Parathyroid adenoma (tissue), 2 donors: ENCODE results near the gene NEDD4.

Experiments used
- H2AFZ ChIP-seq: fragments of 300-600 bp; sonication (generic); one replicate; pipeline ENCODE4 v1.7.0; 2017; ENCODE audit warnings: antibody characterized with exemption, mild to moderate bottlenecking
- H3K27ac ChIP-seq: fragments of 300-600 bp; sonication (generic); one replicate; pipeline ENCODE4 v1.7.0; 2017
- H3K27me3 ChIP-seq: fragments of 300-600 bp; sonication (generic); one replicate; pipeline ENCODE4 v1.7.0; 2017; ENCODE audit warnings: low read length; ENCODE audit not compliant: control insufficient read depth, insufficient read depth
- H3K36me3 ChIP-seq: fragments of 300-600 bp; sonication (generic); one replicate; pipeline ENCODE4 v1.7.0; 2017; ENCODE audit warnings: low read length; ENCODE audit not compliant: control insufficient read depth, insufficient read depth
- H3K4me1 ChIP-seq: fragments of 300-600 bp; sonication (generic); one replicate; pipeline ENCODE4 v1.7.0; 2017; ENCODE audit warnings: control low read depth
- H3K4me2 ChIP-seq: fragments of 300-600 bp; sonication (generic); one replicate; pipeline ENCODE4 v1.7.0; 2017; ENCODE audit warnings: low read length
- H3K4me3 ChIP-seq: fragments of 300-600 bp; sonication (generic); one replicate; pipeline ENCODE4 v1.7.0; 2017; ENCODE audit warnings: low read depth, low read length
- H3K79me2 ChIP-seq: fragments of 300-600 bp; sonication (generic); one replicate; pipeline ENCODE4 v1.7.0; 2017; ENCODE audit warnings: control low read depth
- H3K9ac ChIP-seq: fragments of 300-600 bp; sonication (generic); one replicate; pipeline ENCODE4 v1.7.0; 2017; ENCODE audit warnings: mild to moderate bottlenecking
- H3K9me3 ChIP-seq: fragments of 300-600 bp; sonication (generic); one replicate; pipeline ENCODE4 v1.7.0; 2017; ENCODE audit warnings: low read length; ENCODE audit not compliant: control insufficient read depth
- CTCF ChIP-seq: fragments of 300-600 bp; sonication (generic); IDR thresholded peaks from one replicate; pipeline ENCODE4 v1.7.0; 2017; ENCODE audit warnings: antibody characterized with exemption, mild to moderate bottlenecking
- donor health status: primary hyperparathyroidism.

Gene NEDD4

GRCh38 chr15:55799291-55800212 is 193.9 kb downstream of the NEDD4 start:
- Histone ChIP-seq H3K4me2 (no peak overlapping the region), H3K36me3 (no peaks in the 10 kb centered on the region), H3K27ac (peak overlapping the region; percentile 42), H3K9me3 (no peaks in the 10 kb centered on the region), H2AFZ (peak overlapping the region; percentile 90), H3K27me3 (no peaks in the 10 kb centered on the region), H3K79me2 (no peaks in the 10 kb centered on the region), H3K9ac (no peak overlapping the region), H3K4me3 (no peak overlapping the region), H3K4me1 (peaks cover 7% of the 10 kb centered on the region)
- peak; percentile 69 for TF ChIP-seq CTCF

- Histone ChIP-seq H3K4me1 (peaks cover 10% of the 10 kb centered on the region), H3K79me2 (no peaks in the 10 kb centered on the region)
- no peak for TF ChIP-seq CTCF
Observed at GRCh38 chr15:55796321-55796965, 197.0 kb downstream of the NEDD4 start.

GRCh38 chr15:55795031-55795430 is 198.4 kb downstream of the NEDD4 start:
- TF ChIP-seq CTCF = no peak
- no peak overlapping the region for H3K4me3 ChIP-seq
- no peak overlapping the region for H3K9ac ChIP-seq
- H3K4me1 ChIP-seq = peaks cover 8% of the 10 kb centered on the region
- H3K9me3 ChIP-seq = no peaks in the 10 kb centered on the region
- no peaks in the 10 kb centered on the region for H3K36me3 ChIP-seq
- H3K27me3 ChIP-seq = no peaks in the 10 kb centered on the region
- H3K27ac ChIP-seq = no peak overlapping the region
- H3K79me2 ChIP-seq = no peaks in the 10 kb centered on the region
- no peak overlapping the region for H2AFZ ChIP-seq
- H3K4me2 ChIP-seq = no peak overlapping the region

More at GRCh38 chr15:55796321-55796965, 197.0 kb downstream of the NEDD4 start:
- no peak overlapping the region for H3K4me3 ChIP-seq
- no peak overlapping the region for H3K27ac ChIP-seq
- no peak overlapping the region for H3K9ac ChIP-seq
- no peak overlapping the region for H3K4me2 ChIP-seq
- no peaks in the 10 kb centered on the region for H3K27me3 ChIP-seq
- no peak overlapping the region for H2AFZ ChIP-seq
- no peaks in the 10 kb centered on the region for H3K9me3 ChIP-seq
- no peaks in the 10 kb centered on the region for H3K36me3 ChIP-seq

- Histone ChIP-seq H3K4me1 (peaks cover 3% of the 10 kb centered on the region), H3K9me3 (no peaks in the 10 kb centered on the region), H3K4me2 (no peak overlapping the region), H3K79me2 (no peaks in the 10 kb centered on the region), H3K36me3 (no peaks in the 10 kb centered on the region), H3K27me3 (no peaks in the 10 kb centered on the region), H3K9ac (no peak overlapping the region), H3K27ac (no peak overlapping the region), H3K4me3 (no peak overlapping the region), H2AFZ (peak overlapping the region; percentile 34)
- no peak for TF ChIP-seq CTCF
Observed at GRCh38 chr15:55791551-55792400, 201.6 kb downstream of the NEDD4 start.
